ENCODE measurements around the gene ACTL8. TPM values are rescaled to one million over a fixed set of nuclear protein-coding genes. Genes with fewer than 3 reads are reported as not detected.

Gene ACTL8
- polyA plus RNA-seq, 1 donor (not counting 4 experiments of a cell fraction or from before 2014, with no cell fraction given) = not detected

DNA sequence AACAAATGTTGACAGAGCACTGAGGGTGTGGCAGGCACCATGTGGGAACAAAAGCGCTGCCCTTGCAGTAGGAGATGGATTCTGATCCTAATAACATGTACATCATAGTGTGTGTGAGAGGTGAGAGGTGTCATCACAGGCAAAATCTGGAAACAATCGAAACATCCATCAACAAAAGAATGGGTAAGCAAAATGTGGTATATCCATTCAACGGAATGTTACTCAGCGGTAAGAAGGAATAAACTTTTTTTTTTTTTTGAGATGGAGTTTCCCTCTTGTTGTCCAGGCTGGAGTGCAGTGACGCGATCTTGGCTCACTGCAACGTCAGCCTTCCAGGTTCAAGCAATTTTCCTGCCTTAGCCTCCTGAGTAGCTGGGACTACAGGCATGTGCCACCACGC is 112.3 kb downstream of the ACTL8 start:
- FAIRE-seq (no peak), DNase-seq (ENCODE audit: low read depth, low spot score) (no peak)
- Histone ChIP-seq H2AFZ (ENCODE audit: control insufficient read depth, low read length) (no peak overlapping the region), H3K9me1 (ENCODE audit: control insufficient read depth, extremely low read depth, insufficient read depth, low read length) (no peaks in the 10 kb centered on the region), H3K4me1 (ENCODE audit: control insufficient read depth, extremely low read depth, insufficient read depth, low read length) (peaks cover 13% of the 10 kb centered on the region), H3K27ac (ENCODE audit: control insufficient read depth, insufficient read depth, low read length) (no peak overlapping the region), H3K79me2 (ENCODE audit: control insufficient read depth, insufficient read depth, low read length) (no peaks in the 10 kb centered on the region), H4K20me1 (ENCODE audit: control insufficient read depth, extremely low read depth, insufficient read depth, low read length) (no peaks in the 10 kb centered on the region), H3K9ac (ENCODE audit: control insufficient read depth, extremely low read depth, insufficient read depth, low read length) (no peak overlapping the region), H3K9me3 (ENCODE audit: control insufficient read depth, low read depth, low read length) (no peaks in the 10 kb centered on the region), H3K4me2 (ENCODE audit: control insufficient read depth, extremely low read depth, insufficient read depth, low read depth, low read length) (no peak overlapping the region), H3K4me3 (ENCODE audit: control insufficient read depth in 2 of 3, extremely low read depth in 1 of 3, insufficient read depth in 2 of 3, low read depth in 1 of 3, low read length in 3 of 3) (no peak overlapping the region), H3K27me3 (ENCODE audit: control insufficient read depth, extremely low read depth, insufficient read depth, low read length) (no peaks in the 10 kb centered on the region), H3K36me3 (ENCODE audit: control insufficient read depth in 2 of 2, extremely low read depth in 1 of 2, insufficient read depth in 2 of 2, low read length in 2 of 2) (no peaks in the 10 kb centered on the region)
- dilution Hi-C loops (cut with MboI; ENCODE audit: extremely low pct_ligation_motif_present, low sequenced_read_pairs) = no loop called here
- TF ChIP-seq CTCF (optimal IDR thresholded peaks at IDR 0.05 in 1 of 3, IDR thresholded peaks at IDR 0.05 in 1 of 3, conservative IDR thresholded peaks at IDR 0.05 in 1 of 3; ENCODE audit: extremely low read depth in 1 of 3, insufficient read depth in 2 of 3, low read length in 3 of 3) (no peak), EZH2 (IDR thresholded peaks at IDR 0.05; ENCODE audit: low read length) (no peak)

GRCh38 chr1:17869815-17870214 is 114.7 kb downstream of the ACTL8 start:
- Histone ChIP-seq H2AFZ (ENCODE audit: control insufficient read depth, low read length) (no peak overlapping the region), H3K9me1 (ENCODE audit: control insufficient read depth, extremely low read depth, insufficient read depth, low read length) (no peaks in the 10 kb centered on the region), H3K27ac (ENCODE audit: control insufficient read depth, insufficient read depth, low read length) (no peak overlapping the region), H3K9ac (ENCODE audit: control insufficient read depth, extremely low read depth, insufficient read depth, low read length) (no peak overlapping the region), H3K4me3 (ENCODE audit: control insufficient read depth in 2 of 3, extremely low read depth in 1 of 3, insufficient read depth in 2 of 3, low read depth in 1 of 3, low read length in 3 of 3) (no peak overlapping the region), H4K20me1 (ENCODE audit: control insufficient read depth, extremely low read depth, insufficient read depth, low read length) (no peaks in the 10 kb centered on the region), H3K9me3 (ENCODE audit: control insufficient read depth, low read depth, low read length) (no peaks in the 10 kb centered on the region), H3K79me2 (ENCODE audit: control insufficient read depth, insufficient read depth, low read length) (no peaks in the 10 kb centered on the region), H3K27me3 (ENCODE audit: control insufficient read depth, extremely low read depth, insufficient read depth, low read length) (no peaks in the 10 kb centered on the region), H3K36me3 (ENCODE audit: control insufficient read depth in 2 of 2, extremely low read depth in 1 of 2, insufficient read depth in 2 of 2, low read length in 2 of 2) (no peaks in the 10 kb centered on the region), H3K4me1 (ENCODE audit: control insufficient read depth, extremely low read depth, insufficient read depth, low read length) (peaks cover 33% of the 10 kb centered on the region), H3K4me2 (ENCODE audit: control insufficient read depth, extremely low read depth, insufficient read depth, low read depth, low read length) (no peak overlapping the region)
- dilution Hi-C loops (cut with MboI; ENCODE audit: extremely low pct_ligation_motif_present, low sequenced_read_pairs) = no loop called here
- no peak for TF ChIP-seq CTCF (optimal IDR thresholded peaks at IDR 0.05 in 1 of 3, IDR thresholded peaks at IDR 0.05 in 1 of 3, conservative IDR thresholded peaks at IDR 0.05 in 1 of 3; ENCODE audit: extremely low read depth in 1 of 3, insufficient read depth in 2 of 3, low read length in 3 of 3)
- TF ChIP-seq EZH2 (IDR thresholded peaks at IDR 0.05; ENCODE audit: low read length) = no peak
- FAIRE-seq = no peak
- no peak for DNase-seq (ENCODE audit: low read depth, low spot score)

All from keratinocyte (primary cell).